ENCODE results near the gene RBM47.

The RBM47 gene

GRCh38 chr4:40592034-40592433 lies 37.6 kb downstream of the RBM47 start:
- no peak for DNase-seq (ENCODE audit: low read depth in 1 of 2, low spot score in 1 of 2)

DNA sequence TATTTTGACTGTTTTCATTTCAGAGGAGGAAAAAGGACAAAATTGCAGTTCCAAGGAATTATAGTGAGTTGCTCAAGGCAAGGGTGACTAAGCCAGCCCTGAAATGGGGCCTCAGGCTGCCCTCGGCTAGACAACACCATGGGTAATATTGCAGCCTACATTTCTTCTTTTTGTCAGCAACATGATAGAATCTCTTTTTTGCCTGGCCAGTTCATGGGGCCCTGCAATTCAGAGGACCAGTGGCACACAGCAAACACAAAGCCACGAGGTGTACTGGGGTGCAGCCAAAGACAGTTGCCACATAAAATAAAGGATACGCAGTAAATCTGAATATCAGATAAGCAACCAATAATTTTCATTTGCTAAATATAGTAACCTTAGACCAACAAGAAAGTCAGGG lies 41.8 kb downstream of the RBM47 start:
- no peak for DNase-seq (ENCODE audit: low read depth in 1 of 2, low spot score in 1 of 2)

DNA sequence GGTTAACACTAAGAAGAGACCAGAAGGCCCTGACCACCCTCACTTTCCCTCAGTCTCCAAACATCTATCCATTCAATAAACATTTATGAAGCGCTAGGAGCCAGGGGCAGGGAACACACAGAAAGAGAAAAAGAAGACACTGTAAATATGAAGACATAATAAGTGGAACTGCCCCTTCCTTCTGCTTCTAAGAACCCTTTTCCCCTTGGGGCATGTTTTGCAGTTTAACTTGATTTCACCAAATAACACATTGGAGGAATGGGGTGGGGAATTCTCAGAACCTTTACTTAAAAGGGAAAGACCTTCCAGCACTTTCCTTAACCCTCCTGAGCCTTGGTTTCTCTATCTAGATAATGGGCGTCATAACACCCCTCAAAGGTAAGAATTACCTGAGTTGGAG lies 42.3 kb downstream of the RBM47 start:
- DNase-seq (ENCODE audit: low read depth in 1 of 2, low spot score in 1 of 2): no peak

GRCh38 chr4:40586729-40587128 lies 42.9 kb downstream of the RBM47 start:
- DNase-seq (ENCODE audit: low read depth in 1 of 2, low spot score in 1 of 2): no peak

DNA sequence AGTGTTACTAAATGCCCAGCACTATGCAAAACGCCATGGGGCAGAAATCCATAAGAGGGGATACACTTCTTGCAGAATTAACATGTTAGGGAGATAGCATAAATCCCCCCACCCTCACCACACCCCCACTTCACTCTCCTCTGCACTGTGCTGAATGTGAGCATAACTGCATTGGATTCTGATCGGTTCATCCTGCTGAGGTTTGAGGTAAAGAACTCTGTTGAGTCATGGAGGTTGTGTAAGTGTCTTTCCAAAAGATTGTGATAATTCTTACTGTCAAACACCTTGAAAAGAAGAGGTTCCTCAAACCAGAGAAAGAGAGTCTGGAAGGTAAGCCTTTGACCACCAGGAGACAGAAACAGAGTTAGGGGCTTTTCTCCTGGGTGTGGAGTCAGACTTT lies 43.6 kb downstream of the RBM47 start:
- no peak for DNase-seq (ENCODE audit: low read depth in 1 of 2, low spot score in 1 of 2)

- DNase-seq (ENCODE audit: low read depth in 1 of 2, low spot score in 1 of 2): no peak
These were observed 44.4 kb downstream of the RBM47 start for GRCh38 chr4:40585201-40585799.

DNA sequence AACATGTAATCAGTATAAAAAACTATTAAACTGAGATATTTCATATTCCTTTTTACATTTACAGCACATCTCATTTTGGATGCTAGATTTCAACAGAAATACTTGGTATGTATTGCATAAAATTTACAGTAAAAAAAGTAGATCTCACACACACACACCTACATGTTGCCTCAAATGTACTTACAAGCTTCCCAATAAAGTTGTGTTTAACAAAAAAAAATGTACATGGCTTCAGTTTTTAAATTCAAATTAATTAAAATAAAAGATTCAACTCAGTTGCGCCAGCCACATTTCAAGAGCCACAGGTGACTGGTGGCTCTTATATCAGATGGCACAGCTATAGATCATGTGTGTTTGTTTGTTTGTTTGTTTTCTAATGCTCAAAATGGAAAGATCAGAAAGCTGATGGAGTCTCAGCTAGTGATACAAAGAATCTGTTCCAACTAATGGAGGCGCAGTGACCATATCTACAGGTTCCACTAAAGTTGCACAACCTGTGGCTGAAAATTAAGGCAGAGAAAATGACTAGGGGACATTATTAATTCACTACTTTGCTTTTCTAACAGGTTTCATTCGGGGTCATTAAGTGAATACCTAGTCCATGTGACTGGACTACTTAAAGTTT lies 45.0 kb downstream of the RBM47 start:
- DNase-seq (ENCODE audit: low read depth in 1 of 2, low spot score in 1 of 2): no peak

DNA sequence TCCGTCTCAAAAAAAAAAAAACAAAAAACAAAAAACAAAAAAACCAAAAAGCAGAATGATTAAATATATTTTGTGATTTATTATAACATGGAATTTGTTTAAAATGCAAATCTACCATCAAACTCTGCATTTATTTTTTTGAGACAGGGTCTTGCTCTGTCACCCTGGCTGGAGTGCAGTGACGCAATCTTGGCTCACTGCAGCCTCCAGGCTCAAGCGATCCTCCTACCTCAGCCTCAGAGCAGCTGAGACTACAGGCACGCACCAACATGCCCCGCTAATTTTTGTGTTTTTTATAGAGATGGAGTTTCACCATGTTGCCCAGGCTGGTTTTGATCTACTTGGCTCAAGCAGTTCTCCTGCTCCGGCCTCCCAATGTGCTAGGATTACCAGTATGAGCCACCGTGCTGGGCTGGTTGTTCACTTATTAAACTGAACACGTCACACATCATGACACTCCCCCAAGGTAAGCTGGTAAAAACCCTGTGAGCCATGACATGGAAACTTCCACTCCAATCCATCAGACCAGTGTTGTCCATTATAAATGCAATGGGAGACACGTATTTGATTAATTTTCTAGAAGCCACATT lies 45.7 kb downstream of the RBM47 start:
- no peak for DNase-seq (ENCODE audit: low read depth in 1 of 2, low spot score in 1 of 2)

GRCh38 chr4:40582413-40582812 lies 47.3 kb downstream of the RBM47 start:
- DNase-seq (ENCODE audit: low read depth in 1 of 2, low spot score in 1 of 2): no peak

DNA sequence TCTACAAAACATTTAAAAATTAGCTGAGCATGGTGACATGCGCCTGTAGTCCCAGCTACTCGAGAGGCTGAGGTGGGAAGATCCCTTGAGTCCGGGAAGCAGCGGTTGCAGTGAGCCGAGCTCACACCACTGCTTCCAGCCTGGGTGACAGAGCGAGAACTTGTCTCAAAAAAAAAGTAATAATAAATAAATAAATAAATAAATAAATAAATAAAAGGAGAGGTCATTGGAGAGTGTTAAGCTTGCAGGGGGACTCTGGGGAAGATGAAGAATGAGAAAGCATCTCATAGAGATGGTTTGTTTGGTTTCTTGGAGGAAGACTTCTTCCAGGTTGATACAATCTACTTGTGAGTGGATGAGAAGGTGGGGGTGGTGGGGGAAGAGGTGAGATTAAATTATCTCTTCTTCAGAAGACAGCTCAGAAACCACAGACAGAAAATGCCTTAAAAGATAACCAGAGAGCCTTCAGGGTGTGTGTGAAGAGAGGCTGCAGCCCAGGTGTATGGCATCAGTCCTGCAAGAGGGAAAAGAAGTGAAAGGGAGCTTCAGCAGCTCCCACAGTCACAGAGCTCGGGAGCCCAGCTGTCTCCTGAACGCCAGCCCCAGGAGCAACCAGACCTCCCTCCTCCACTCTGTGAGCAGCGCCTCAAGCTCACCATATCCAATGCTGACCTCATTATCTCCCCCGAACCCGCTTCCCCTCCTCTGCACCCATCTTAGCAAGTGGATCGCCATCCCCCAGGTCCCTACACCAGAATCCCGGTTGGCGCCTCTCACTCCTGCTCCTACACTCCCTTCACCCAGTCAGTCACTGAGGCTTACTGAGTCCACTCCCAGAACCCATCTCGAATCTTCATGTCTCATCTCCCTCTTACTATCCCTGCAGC lies 48.2 kb downstream of the RBM47 start:
- no peak for DNase-seq (ENCODE audit: low read depth in 1 of 2, low spot score in 1 of 2)

GRCh38 chr4:40579983-40580382 lies 49.7 kb downstream of the RBM47 start:
- no peak for DNase-seq (ENCODE audit: low read depth in 1 of 2, low spot score in 1 of 2)

- no peak for DNase-seq (ENCODE audit: low read depth in 1 of 2, low spot score in 1 of 2)
These were observed 51.9 kb downstream of the RBM47 start for GRCh38 chr4:40577588-40578253.

- DNase-seq (ENCODE audit: low read depth in 1 of 2, low spot score in 1 of 2): no peak
These were observed 52.8 kb downstream of the RBM47 start for GRCh38 chr4:40576651-40577480.

DNA sequence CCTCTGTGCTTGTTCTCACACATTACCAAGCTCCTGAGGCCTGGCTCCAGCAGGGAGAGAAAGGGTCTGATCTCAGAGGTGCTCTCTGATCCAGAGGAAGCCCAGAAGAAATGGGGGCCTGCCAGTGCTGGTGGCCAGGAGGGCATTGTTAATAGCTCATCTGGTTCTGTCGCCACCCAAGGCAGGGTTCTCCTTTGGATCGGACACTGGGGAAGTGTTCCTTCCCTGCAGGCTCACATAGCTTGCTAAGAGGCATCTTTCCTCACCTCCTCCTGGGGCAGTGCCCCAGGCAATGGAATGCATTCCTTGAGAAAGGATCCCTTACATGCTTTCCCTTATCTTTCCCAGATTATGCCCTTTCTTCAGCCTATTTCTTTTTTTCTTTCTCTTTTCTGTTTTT lies 53.8 kb downstream of the RBM47 start:
- DNase-seq (ENCODE audit: low read depth in 1 of 2, low spot score in 1 of 2): no peak

- no peak for DNase-seq (ENCODE audit: low read depth in 1 of 2, low spot score in 1 of 2)
These were observed 55.9 kb downstream of the RBM47 start for GRCh38 chr4:40573593-40574311.

GRCh38 chr4:40572692-40573310 lies 56.9 kb downstream of the RBM47 start:
- DNase-seq (ENCODE audit: low read depth in 1 of 2, low spot score in 1 of 2): no peak

DNA sequence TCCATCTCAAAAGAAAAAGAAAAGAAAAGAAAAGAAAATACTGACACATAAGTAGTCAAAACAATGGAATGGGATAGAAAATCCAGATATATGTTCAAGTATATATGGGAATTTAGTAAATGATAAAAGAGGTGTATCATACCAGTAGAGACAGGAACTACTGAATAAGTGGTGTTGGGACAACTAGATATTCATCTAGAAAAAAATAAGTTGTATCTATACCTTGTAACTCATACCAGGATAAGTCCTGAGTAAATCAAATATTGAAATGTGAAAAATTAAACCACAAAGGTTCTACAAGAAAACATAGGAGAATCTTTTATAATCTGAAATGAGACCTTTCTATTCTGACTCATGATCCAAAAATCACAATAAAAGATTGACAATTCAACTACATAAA lies 58.5 kb downstream of the RBM47 start:
- no peak for DNase-seq (ENCODE audit: low read depth in 1 of 2, low spot score in 1 of 2)

GRCh38 chr4:40570348-40571077 lies 59.2 kb downstream of the RBM47 start:
- no peak for DNase-seq (ENCODE audit: low read depth in 1 of 2, low spot score in 1 of 2)
